ENCODE measurements around the gene PEX19.
"Not testable (repeated sequence)": the region's sequence is repeated elsewhere in the genome, so short reads cannot be mapped to it uniquely, and the experiment has no call there.

Gene PEX19, protein sequence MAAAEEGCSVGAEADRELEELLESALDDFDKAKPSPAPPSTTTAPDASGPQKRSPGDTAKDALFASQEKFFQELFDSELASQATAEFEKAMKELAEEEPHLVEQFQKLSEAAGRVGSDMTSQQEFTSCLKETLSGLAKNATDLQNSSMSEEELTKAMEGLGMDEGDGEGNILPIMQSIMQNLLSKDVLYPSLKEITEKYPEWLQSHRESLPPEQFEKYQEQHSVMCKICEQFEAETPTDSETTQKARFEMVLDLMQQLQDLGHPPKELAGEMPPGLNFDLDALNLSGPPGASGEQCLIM

DNA sequence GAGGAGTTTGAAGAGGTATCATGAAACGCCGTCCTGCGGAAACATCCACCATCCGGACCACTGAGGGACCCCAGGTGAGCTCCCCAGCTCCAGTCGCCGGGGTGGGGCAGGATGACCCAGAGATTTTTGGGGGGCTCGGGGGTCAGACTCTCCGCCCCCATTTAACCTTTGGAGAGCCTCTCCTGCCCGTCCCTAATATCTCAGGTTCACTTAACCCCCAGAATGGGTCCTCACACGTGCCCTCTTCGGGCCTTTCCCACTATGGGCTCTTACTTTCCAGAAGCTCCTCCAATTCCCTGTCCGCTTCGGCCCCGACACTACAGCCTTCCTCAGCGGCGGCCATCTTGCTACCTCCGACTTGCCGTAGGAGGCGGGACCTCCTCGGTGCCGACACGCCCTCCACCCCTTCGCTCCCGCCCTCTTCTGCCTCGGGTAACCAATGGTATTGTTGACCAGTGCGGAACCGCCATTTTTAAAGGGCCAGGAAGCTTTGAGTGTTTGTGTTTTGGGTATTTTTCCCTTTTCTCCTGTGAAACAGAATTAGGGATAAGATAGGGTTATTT, at the start of gene PEX19:
Gene PEX19, minus strand, starts transcription at position 352 of the 563 bp plus-strand sequence. Its CDS starts 9 bp downstream, at position 343.
- peak; percentile 84 to 87 for DNase-seq (ENCODE audit: low read depth in 2 of 2, low spot score in 1 of 2)

DNA sequence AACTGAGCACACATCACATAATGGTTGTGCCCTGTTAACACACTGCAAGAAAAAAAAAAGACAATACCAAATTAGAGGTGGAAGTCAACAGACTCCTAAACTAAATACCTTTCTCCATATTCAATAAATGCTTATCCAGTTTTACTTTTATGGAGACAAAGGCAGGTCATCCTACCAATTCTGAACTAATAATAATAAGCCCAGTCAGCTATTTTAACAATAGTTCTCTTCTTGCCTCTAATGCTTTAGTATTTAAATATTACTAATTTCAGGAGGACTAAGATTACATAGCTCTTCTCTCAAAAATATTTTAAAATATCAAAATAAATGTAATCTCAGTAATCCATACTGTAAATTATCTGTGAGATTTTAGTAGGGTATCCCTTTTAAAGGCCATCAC, 47.6 kb upstream of the PEX19 start:
- no peak for DNase-seq (ENCODE audit: low read depth in 2 of 2, low spot score in 1 of 2)

DNA sequence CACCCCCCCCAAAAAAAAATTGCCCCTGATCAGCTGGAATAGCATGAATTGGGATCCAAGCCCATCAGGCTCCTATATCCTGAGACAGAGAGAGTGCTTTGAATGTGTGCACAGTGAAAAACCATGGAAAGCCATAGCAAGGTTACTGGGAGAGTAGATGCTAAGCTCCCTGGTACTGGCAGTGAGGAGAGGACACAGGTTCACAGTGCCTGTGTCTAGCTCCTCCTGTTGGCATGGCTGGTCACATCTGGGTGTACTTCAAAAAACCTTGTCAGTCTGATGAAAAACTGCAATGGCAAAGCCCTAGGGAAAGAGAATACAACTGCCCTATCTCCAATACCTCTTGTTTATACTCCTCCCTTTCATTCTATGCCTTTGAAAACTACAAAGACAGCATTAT, 45.2 kb upstream of the PEX19 start:
- DNase-seq (ENCODE audit: low read depth in 2 of 2, low spot score in 1 of 2), result no peak

DNA sequence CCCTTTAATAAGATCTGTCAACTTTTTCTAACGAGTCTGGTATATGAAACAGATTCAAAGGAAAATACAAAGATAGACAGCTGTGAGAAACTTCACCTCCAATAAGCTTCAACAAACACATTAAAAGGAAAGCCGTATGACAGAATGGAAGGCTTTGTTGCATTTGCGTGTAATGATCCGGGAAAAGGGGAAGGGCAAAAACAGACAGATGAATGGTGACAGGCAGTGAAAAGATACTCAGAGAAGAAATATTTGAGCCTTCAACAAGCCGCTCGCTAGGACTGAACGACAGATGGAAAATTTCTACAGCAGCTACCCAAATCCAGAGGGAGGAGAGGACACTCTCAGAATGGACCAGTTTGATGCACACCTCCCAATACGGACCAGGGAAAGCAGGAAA, 43.3 kb upstream of the PEX19 start:
- DNase-seq (ENCODE audit: low read depth in 2 of 2, low spot score in 1 of 2), result no peak

DNA sequence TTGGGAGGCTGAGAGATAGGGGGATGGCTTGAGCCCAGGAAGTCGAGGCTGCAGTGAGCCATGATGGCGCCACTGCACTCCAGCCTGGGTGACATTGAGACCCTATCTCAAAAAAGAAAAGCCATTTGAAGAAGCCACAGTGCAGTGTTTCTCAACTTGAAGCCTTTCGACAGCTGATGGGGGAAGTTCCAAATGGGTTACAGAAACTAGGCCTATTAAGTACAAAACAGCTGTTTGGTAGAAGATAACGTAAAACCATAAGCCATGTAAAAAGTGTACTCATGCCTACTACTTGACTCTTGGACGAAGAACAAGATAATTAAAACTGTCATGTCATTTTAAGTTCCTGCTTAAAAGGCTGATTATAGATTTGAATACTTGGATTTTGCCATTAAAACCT, 41.5 kb upstream of the PEX19 start:
- DNase-seq (ENCODE audit: low read depth in 2 of 2, low spot score in 1 of 2), result no peak

DNA sequence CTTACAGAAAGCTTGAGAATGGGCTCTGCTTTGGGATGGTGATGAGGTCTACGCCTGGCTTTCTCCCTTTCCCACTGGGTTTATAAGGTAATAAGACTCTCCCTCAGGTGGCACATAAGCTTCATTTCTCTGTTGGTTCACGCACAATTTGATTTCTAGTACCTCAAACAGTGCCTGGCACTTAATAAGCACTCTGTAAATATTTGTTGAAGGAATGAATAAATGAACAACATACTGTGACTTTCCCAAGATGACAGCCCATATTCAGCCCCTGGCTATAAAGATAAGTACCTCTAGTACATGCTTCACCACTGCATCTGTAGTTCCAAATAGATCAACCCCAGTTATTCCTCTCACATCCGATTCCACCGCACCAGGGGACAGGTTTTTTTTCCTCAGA, 40.3 kb upstream of the PEX19 start:
- no peak for DNase-seq (ENCODE audit: low read depth in 2 of 2, low spot score in 1 of 2)

DNA sequence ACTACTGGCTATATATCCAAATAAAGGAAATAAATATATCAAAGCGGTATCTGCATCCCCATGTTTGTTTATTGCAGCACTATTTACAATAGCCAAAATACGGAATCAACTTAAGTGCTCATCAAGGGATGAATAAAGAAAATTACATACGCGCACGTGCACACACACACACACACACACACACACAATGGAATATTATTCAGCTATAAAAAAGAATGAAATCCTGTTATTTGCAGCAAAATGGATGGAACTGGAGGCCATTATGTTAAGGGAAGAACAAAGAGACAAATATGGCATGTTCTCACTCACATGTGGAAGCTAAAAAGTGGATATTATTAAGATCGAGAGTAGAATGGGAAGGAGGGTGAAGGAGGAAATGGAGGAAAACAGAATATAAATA, 37.9 kb upstream of the PEX19 start:
- DNase-seq (ENCODE audit: low read depth in 2 of 2, low spot score in 1 of 2), result no peak

DNA sequence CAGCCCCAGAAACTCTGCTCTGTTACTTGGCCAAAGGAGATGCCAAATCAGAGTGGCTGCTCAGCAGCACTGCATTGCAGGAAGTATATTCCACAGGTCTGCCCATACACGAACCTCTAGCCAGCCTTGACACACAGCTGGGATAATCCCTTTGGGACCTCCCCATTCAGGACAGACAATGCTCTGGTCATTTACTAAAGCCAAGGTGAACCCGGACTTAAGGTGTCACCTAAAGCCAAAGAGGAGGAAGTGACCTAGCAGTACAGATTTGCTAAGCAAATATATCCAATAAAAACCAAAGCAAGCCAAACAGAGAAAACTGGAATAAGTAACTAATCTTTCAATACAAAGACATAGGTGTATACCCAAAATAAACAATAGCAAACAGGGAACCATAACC, 30.4 kb upstream of the PEX19 start:
- no peak for DNase-seq (ENCODE audit: low read depth in 2 of 2, low spot score in 1 of 2)

DNA sequence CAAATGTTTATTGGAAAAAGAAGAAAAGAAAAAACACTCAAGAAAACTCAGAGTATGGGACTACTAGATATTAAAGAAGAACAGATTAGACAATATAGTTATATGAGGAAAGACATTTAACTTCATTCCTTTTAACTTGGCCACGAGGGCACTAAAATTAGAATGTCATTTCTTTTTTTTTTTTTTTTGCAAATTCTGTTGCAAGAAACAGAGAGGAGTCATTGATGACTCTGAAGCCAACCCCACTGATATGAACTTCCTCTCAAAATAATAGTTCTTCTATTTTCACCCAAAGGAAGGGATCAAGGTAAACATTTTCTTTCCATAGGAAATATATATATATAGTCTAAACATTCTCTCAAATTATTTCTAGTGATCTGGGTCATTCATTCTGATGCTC, 24.6 kb upstream of the PEX19 start:
- no peak for DNase-seq (ENCODE audit: low read depth in 2 of 2, low spot score in 1 of 2)

DNA sequence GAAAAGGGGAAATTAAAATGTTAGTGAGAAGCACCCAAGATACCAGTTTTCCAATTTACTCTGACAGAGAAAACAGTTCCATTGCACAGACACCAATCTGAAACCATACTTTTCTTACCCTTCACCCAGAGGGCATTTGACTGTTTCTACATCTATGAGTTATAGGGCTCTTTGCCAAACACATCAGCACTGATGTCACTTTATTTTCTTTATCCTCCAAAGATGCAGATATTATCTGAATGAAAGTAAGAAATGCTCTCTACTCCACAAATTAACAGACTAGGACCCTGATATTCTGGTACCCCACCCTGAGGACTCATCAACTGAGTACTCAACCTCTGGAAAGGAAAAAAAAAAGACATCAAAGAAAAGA, 24.2 kb upstream of the PEX19 start:
- no peak for DNase-seq (ENCODE audit: low read depth in 2 of 2, low spot score in 1 of 2)

DNA sequence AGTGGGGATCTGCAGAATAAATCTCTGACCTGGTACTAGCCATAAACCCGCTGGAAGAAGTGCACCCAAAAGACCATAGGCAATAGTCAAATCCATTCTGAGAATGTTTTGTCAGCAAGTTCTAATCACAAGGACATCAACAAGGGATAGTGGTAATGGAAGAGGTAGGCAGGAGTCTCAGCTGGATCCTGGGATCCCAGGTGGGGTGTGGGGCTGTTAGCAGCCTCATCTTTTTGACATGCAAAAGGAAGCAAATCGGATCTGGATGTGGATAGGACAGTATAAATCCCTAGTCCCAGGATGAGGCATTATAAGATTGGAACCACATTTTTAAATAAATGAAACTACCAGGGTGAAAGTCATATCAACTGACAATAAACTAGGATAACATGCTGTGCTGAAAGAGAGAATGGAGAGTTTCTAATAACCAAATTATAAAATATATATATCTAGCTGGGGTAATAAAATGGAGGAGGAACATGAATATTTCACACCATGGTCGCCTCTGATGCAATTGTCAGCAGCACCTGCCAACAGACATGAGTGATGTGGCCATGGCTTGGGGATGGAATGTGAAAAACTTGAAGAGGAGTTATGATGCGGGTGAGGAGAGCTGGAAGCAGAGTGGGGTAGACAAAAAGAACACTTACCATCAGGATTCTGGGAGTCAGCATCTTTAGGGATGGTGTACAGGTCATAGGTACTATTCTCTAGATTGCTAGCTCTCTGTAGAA, 23.7 kb upstream of the PEX19 start:
- no peak for DNase-seq (ENCODE audit: low read depth in 2 of 2, low spot score in 1 of 2)

DNA sequence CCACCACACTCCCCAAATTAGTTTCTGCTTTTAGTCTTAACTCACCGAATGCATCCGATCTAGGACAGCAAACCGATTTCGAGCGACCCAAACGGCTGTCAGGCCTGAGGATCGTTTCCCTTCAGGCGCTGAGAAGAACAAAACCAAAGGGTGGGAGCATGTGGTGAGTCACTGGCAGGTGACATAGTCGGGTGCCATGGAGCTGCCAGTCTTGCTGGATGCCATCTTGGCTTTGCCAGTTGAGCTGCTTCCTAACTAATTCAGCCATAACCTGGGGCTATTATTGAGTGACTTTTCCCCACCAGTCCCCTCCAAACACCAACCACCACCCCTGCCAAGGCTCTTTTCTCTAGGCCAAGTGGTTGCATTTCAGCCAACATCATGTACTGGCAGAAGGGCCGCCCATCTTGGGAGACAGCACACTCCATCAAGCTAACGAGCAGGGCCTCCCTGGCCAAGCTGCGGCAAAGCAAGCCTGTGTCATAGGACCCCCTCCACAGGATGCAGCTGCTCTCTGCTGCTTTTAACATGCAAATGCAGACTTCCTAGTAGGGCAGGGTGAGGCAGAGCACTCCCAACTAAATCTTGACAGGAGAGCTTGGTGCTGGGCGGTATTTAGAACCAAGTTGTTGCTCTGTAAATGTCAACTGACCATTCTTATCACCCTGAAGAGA, 22.3 kb upstream of the PEX19 start:
- no peak for DNase-seq (ENCODE audit: low read depth in 2 of 2, low spot score in 1 of 2)

DNA sequence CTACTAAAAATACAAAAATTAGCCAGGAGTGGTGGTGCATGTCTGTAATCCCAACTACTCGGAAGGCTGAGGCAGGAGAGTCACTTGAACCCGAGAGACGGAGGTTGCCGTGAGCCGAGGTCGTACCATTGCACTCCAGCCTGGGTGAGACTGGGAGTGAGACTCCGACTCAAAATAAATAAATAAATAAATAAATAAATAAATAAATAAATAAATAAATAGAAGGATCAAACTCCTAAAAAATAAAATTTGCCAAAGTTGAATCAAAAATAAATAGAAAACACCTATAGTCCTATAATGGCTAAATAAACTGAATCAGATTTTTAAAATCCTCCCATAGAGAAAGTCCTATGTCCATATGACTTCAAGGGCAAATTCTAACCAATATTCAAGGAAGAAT, 15.2 kb upstream of the PEX19 start:
- DNase-seq (ENCODE audit: low read depth in 2 of 2, low spot score in 1 of 2), result no peak

DNA sequence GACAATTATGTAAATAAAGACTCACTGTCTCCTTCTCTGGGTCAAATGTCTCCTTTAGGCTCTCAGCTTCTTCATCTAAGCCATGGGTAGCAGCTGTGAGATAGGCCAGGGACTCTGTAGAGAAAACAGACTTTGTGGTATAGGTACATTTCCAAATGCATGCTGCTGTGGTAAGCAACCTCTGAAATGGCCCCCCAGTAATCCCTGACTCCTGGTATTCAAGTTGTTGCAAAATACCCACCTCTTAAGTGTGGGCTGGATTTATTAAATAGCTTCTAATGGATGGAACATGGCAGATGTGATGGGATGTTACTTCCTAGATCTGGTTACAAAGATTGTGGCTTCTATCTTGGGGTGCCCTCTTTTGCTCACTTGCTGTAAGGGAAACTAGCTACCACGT, 11.1 kb upstream of the PEX19 start:
- no peak for DNase-seq (ENCODE audit: low read depth in 2 of 2, low spot score in 1 of 2)

DNA sequence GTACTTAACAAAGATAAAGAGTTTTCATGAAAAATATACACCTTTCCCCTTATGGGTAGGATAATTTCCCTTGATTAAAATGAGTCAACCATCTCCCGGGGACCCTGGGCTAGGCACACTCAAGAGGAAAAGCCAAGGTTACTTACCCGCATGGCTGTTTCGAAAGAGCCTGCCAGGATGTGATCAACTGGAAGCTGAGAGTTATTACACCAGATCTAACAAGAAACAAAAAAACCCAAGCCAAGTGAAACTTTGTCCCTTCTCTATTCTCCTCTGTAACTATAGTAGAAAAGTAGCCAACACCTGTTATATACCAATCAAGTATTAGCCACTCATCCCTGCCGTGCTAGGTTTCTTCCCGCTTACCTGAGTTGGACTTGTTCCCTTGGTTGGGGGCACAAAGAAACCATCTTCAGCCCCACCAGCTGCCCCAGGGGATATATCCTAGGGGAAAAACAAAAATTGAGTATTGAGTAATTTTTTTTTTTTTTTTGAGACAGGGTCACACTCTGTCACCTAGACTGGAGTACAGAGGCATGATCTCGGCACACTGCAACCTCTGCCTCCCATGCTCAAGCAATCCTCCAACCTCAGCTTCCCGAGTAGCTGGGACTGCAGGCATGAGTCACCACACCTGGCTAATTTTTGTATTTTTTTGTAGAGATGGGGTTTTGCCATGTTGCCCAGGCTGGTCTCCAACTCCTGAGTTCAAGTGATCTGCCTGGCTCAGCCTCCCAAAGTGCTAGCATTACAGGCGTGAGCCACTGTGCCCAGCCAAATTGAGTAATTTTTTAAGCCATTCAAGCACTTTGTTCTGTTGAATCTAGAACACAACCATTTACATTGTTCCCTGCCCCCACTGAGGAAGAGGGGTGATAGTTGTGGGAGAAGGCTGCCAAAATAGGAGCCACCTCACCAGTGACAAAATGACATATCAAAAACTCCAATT, 8.4 kb upstream of the PEX19 start:
- no peak for DNase-seq (ENCODE audit: low read depth in 2 of 2, low spot score in 1 of 2)

DNA sequence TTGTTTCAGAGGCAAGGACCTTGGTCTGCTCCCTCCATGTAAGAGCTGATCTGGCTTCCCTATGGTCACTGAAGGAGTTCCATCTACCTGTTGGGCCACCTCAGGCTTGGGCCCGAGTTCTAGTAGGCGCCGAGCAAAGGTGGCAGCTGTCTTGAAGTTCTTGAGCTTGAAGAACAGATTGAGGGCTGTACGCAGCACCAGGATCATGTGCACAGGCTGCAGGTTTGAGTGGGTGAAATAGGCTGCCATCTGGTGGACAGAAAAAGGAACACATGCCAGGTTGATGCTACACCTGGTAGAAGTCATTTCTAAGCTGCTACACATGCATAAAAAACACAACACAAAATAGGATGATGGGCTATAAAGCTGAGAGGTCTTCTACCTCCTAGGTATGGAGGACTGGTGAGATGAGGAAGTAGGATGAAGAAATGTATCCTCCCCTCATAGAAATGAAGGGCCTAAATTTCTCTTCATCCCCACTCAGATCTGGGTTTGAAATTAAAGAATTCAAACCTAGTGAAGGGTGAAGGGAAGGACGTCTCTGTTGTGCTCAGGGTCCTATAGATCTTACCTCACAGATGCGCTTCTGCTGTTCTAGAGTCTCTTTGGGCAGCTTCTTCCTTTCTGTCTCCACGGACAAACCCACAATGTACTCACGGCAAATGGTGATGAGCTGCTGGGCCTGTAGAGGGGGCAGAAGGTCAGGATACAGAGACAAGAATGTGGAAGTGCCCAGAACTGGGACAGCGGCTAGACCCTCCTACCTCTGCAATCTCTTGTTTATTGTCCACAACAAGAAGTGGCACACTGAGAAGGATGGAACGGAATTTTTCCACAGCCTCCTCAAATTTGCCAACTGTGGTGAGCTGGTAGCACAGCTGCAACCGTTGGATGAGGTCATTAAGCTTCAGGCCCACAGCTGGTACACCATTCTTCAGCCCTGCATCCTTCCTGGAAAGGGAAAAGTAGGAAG, 6.6 kb upstream of the PEX19 start:
- DNase-seq (ENCODE audit: low read depth in 2 of 2, low spot score in 1 of 2), result peak; percentile 15 to 44

DNA sequence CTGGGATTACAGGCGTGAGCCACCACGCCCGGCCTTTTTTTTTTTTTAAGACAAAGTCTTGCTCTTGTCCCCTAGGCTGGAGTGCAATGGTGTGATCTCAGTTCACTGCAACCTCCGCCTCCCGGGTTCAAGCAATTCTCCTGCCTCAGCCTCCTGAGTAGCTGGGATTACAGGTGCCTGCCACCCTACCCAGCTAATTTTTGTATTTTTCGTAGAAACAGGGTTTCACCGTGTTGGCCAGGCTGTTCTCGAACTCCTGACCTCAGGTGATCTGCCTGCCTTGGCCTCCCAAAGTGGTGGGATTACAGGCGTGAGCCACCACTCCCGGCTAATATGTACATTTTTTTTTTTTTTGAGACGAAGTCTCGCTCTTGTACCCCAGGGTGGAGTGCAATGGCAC, 2.8 kb upstream of the PEX19 start:
- DNase-seq (ENCODE audit: low read depth in 2 of 2, low spot score in 1 of 2), result not testable (repeated sequence)

DNA sequence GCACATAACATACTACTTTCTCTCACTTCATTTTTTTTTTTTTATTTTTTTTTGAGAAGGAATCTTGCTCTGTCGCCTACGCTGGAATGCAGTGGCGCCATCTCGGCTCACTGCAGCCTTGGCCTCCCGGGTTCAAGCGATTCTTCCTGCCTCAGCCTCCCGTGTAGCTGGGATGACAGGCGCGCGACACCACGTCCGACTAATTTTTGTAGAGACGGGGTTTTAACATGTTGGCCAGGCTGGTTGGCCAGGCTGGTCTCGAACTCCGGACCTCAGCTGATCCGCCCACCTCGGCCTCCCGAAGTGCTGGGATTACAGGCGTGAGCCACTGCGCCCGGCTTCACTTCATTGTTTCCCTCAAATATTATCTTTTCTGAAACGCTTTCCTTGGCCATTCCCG, 573 bp upstream of the PEX19 start:
- no peak for DNase-seq (ENCODE audit: low read depth in 2 of 2, low spot score in 1 of 2)

DNA sequence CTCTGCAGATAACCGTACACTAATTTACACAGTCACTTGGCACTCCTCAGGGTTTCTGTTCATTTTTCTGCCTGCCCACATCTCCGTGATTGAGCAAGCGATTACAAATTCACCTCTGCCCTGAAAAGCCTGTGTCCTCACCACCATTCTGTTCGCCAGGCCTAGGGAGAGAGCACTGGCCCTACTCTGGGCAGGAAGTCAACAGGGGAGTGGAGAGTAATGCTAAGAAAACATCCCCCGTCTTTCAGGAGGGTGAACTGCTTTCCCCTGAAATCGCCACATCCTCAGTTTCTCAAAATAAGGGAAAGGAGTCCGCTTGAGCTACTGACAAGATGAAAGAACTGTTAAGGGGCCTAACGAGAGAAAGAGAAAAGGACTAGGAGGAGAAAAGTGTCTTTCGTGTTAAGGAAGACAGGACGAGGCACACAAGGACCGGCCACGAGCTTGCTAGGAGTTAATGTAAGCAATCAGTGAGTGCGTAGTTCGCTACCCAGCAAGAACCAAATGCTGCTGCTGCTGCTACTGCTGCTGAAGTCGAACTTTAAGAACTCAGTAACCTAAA, 632 bp downstream of the PEX19 start:
- DNase-seq (ENCODE audit: low read depth in 2 of 2, low spot score in 1 of 2), result no peak
